Nephron progenitor cell (in vitro differentiated cells): Measurements from ENCODE around the gene HIPK2.
"Not testable (repeated sequence)": the region's sequence is repeated elsewhere in the genome, so short reads cannot be mapped to it uniquely, and the experiment has no call there.

ENCODE experiments used
- DNase-seq: peaks from one replicate; pipeline ENCODE4 v3.0.0; 2021
- H3K27ac Mint-ChIP-seq: 2 replicates; pipeline ENCODE4 v1.8.0; 2021; ENCODE audit warnings: mild to moderate bottlenecking, moderate library complexity, mixed read lengths
- H3K27me3 Mint-ChIP-seq: 2 replicates; pipeline ENCODE4 v1.8.0; 2021; ENCODE audit warnings: mild to moderate bottlenecking, low read depth, mixed read lengths; ENCODE audit not compliant: poor library complexity
- H3K36me3 Mint-ChIP-seq: 2 replicates; pipeline ENCODE4 v1.8.0; 2021; ENCODE audit warnings: low read depth, mixed read lengths
- H3K4me1 Mint-ChIP-seq: 2 replicates; pipeline ENCODE4 v1.8.0; 2021; ENCODE audit warnings: mixed read lengths
- H3K4me3 Mint-ChIP-seq: 2 replicates; pipeline ENCODE4 v1.8.0; 2021; ENCODE audit warnings: mild to moderate bottlenecking, moderate library complexity, mixed read lengths
- H3K9me3 Mint-ChIP-seq: 2 replicates; pipeline ENCODE4 v1.8.0; 2021; ENCODE audit warnings: mild to moderate bottlenecking, moderate library complexity, mixed read lengths
- CTCF ChIP-seq: fragments of 200-600 bp; sonication (generic); IDR thresholded peaks from 2 replicates; pipeline ENCODE4 v1.5.0; 2021; ENCODE audit warnings: antibody characterized with exemption

HIPK2 gene

DNA sequence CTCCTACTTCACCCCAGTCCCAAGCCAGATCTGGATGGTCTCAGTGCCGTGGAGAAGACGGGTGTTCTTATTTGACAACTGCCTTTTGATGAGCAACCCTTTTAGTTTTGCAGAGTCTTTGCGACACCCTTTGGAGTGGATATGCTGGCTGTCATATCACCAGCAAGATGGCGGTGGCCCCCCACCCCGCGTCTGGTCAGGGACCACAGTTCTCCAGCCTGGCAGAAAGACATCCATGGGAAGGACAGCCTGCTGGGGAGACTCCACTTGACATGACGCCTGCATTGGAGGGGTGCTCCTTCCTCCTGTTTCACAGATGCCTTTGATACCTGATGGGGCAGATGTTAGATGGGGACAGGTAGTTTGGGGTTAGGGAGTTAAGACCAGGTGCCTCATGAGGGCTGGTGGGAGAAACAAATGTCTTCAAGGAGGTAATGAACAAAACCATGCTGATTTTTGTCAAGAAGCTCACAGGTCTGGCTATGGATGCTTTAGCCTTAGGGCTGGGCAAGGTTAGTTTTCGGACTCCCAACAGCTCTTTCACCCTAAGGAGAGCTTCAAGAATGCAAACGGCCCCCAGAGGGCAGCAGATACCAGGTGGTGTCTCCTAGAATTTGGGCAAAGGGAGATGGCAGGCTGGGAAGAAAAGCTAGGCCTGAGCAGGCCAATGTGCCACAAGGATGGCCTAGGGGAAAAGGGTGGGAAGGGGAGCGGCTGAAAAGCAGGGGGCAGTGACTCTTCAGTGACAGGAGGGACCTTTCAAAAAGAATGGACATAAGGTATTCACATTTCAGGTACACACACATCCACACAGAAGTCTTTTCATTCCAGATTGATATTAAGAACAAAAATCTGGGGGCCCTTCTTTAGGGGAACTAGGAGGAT lies 159.1 kb downstream of the HIPK2 start:
- TF ChIP-seq CTCF, result peak; percentile 32
- Mint-ChIP-seq H3K4me3 (no peak overlapping the region), H3K9me3 (no peaks in the 10 kb centered on the region), H3K27me3 (no peaks in the 10 kb centered on the region), H3K27ac (no peak overlapping the region), H3K36me3 (peaks cover 43% of the 10 kb centered on the region), H3K4me1 (peaks cover 2% of the 10 kb centered on the region)
- peak; percentile 42 for DNase-seq

DNA sequence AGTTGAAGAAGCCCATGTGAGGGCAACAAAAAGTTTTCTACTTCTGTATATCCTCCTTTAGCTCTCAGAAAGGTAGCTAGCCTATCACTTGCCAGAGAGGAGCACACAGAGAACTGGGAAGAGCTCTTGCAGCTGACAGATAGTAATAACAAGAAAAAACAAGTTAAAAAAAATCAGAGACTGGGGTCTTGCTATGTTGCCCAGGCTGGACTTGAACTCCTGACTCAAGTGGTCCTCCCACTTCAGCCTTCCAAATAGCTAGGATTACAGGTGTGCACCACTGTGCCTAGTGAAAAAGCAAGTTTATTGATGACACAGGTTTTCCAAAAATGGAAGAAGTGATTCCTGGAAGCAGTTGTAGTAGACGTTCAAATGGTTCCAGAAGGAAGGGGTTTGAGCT lies 160.7 kb downstream of the HIPK2 start:
- no peak for DNase-seq
- H3K36me3 Mint-ChIP-seq, result peaks cover 59% of the 10 kb centered on the region
- H3K9me3 Mint-ChIP-seq, result no peaks in the 10 kb centered on the region
- H3K4me1 Mint-ChIP-seq, result no peaks in the 10 kb centered on the region
- no peaks in the 10 kb centered on the region for H3K27me3 Mint-ChIP-seq
- no peak overlapping the region for H3K4me3 Mint-ChIP-seq
- no peak overlapping the region for H3K27ac Mint-ChIP-seq
- TF ChIP-seq CTCF, result no peak

- Mint-ChIP-seq H3K4me1 (peaks cover 6% of the 10 kb centered on the region), H3K27ac (no peak overlapping the region), H3K4me3 (no peak overlapping the region), H3K9me3 (no peaks in the 10 kb centered on the region), H3K36me3 (peaks cover 73% of the 10 kb centered on the region), H3K27me3 (no peaks in the 10 kb centered on the region)
- no peak for TF ChIP-seq CTCF
- DNase-seq, result no peak
Observed at GRCh38 chr7:139614886-139615285, 162.9 kb downstream of the HIPK2 start.

GRCh38 chr7:139613971-139614411 lies 163.8 kb downstream of the HIPK2 start:
- no peak overlapping the region for H3K4me3 Mint-ChIP-seq
- DNase-seq, result no peak

GRCh38 chr7:139611556-139611955 lies 166.2 kb downstream of the HIPK2 start:
- not testable (repeated sequence) for H3K9me3 Mint-ChIP-seq, H3K27me3 Mint-ChIP-seq, DNase-seq, H3K4me3 Mint-ChIP-seq, H3K27ac Mint-ChIP-seq
- Mint-ChIP-seq H3K36me3 (peaks cover 82% of the 10 kb centered on the region), H3K4me1 (peaks cover 12% of the 10 kb centered on the region)

More at GRCh38 chr7:139613971-139614411, 163.8 kb downstream of the HIPK2 start:
- Mint-ChIP-seq H3K9me3 (no peaks in the 10 kb centered on the region), H3K36me3 (peaks cover 80% of the 10 kb centered on the region), H3K27ac (no peak overlapping the region), H3K27me3 (no peaks in the 10 kb centered on the region), H3K4me1 (peaks cover 12% of the 10 kb centered on the region)
- no peak for TF ChIP-seq CTCF

DNA sequence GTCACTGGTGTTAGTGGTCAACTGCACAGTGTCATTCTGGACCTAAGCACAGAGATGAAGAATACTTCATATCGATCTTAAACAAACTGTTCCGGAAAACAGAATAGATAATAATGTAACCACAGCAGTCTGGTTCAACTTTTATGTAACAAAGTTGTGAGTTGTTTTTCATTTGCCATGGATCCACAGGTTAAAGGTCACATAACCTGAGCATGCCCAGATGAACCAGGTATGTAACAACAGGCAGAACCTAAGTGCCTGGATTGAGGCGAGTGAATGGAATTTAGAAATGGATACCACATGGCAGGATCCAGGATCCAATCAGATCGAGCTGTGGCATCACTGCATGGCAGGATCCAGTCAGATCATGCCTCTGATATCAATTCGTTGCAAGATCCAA lies 167.2 kb downstream of the HIPK2 start:
- TF ChIP-seq CTCF, result no peak
- peaks cover 4% of the 10 kb centered on the region for H3K9me3 Mint-ChIP-seq
- H3K4me1 Mint-ChIP-seq, result peaks cover 12% of the 10 kb centered on the region
- H3K4me3 Mint-ChIP-seq, result no peak overlapping the region
- peaks cover 74% of the 10 kb centered on the region for H3K36me3 Mint-ChIP-seq
- no peak overlapping the region for H3K27ac Mint-ChIP-seq
- no peaks in the 10 kb centered on the region for H3K27me3 Mint-ChIP-seq
- DNase-seq, result no peak
